HG03135 (cell line): Measurements from ENCODE around the gene ATP2C1.

Experiments
- ATAC-seq: cut with Tn5 transposase; IDR thresholded peaks from one replicate; pipeline ENCODE4 v1.9.1; 2021; ENCODE audit warnings: mild to moderate bottlenecking, moderate library complexity; ENCODE audit not compliant: unreplicated experiment

The ATP2C1 gene

DNA sequence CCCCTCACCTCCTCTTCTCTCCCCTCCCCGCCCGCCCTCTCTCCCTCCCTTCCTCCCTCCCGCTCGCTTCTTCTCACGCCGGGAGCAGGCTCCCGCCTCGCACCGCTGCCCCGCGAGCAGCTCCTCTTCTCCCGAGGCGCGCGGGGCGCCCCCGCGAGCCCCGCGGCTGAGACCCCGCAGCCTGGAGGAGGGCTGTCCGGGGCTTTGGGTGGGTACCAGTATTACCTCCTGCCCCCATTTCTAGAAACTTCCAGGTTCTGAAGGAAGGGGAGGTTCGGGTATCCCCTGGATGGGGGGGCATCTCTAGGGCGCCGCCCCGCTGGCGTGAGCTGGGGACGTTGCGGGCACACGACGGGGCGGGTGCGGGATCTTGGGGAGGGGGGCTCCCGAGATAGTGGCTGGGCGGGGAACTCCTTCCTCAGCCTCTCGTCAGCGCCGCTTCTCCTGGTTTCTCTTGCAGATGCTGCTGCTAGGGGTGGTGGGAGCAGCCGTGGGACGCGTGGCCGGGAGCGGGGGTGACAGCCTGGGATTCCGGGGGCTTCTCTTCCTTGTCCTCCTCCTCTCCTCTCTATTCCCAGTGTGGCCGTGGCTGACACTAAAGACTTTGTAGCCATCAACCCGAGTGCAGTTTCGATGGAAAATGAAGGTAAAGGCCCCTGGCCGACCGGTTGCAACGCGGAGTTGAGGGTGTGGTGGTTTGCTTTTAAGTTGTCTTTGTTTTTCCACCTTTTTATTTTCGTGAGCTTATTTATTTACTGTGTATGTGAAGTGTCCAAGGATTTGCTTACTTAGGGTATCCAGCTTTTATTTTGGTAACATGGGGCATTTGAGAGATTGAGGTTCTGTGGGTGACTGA, 474 bp downstream of the ATP2C1 start:
- peak; percentile 18 for ATAC-seq

DNA sequence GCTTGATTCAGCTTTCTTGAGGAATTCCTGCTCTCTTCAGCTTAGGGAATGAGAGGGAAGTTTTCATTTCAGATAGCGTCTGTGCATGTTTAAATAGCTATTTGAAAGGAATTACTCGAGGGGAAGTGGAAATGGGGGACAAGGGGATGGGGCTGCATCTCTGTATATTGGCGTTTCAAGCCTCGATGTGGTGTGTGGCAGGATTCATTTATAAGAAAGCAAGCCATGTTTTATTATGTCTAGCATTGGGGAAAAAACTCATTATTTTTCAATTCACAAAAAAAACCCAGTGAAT, 1.0 kb downstream of the ATP2C1 start:
- no peak for ATAC-seq

DNA sequence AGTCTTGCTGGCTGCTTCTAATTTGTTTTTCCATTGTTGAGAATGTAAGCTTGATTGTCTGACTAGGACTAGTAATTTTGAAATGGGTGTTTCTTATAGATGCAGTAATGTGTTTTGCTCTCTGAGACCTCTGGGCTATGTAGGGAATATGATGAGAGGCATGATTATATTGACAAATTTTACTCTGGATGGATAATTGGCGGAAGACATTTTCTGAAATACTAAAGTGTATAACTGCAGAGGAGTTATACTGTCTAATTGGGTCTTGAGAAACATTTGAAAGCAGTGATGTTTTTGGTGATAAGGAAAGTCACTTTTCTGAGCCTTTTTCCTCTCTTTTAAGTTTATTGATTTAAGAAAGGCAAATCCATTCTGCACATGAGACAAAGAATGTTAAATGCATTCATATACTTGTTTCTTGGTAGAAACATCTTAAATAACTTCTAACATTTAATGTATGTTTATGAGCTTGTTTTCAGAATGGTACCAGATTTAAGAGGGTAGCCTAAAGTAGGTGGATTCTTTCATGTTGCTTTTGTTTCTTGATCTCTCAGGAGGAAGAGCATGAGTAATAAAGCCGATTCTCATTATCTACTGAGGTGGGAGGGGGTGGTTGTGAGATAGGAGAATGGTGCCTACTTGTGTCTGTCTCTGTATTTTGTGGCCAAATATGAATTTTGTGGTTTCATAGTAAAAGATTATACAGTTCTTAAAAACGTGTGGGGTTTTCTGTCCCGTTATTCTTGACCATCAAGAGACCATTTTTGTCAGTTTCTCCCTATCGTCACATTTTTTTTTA, 2.0 kb downstream of the ATP2C1 start:
- no peak for ATAC-seq

DNA sequence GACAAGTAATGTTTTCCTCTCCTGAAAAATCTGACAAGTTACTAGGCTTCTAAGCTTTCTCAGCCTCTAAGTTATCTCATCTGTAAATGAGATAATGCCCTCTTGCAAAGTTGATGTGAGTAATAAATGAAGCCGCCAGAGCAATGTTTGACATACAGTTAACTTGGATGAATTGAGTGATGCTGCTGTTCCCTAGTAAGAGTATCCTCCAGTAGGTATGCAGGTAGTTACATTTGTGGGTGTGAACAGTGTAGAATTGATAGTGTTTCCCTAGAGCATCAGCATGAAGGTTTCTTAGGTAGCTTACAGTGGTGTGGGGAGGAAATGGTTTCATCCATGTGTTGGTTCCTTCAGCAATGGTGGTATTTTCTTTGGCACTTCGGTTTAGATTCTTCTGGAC, 3.4 kb downstream of the ATP2C1 start:
- no peak for ATAC-seq

DNA sequence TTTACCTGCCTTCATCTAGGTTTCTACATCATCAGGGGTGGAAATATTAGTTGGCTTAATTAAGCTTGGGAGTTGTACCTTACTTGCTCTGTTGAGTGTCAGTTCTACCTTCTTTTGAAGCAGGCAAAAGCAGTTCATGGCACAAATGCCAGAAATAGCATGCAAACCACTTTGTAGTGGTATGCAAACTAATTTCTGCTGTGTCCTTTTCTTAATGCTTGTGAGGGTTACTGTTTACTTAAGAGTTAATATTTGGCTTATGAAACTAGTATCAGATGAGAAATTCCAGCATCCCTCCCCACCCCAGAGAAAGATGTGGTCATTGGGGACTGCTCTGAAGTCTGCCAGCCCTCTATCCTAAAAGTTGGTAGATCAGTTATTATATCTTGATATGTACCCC, 7.1 kb downstream of the ATP2C1 start:
- ATAC-seq: no peak

DNA sequence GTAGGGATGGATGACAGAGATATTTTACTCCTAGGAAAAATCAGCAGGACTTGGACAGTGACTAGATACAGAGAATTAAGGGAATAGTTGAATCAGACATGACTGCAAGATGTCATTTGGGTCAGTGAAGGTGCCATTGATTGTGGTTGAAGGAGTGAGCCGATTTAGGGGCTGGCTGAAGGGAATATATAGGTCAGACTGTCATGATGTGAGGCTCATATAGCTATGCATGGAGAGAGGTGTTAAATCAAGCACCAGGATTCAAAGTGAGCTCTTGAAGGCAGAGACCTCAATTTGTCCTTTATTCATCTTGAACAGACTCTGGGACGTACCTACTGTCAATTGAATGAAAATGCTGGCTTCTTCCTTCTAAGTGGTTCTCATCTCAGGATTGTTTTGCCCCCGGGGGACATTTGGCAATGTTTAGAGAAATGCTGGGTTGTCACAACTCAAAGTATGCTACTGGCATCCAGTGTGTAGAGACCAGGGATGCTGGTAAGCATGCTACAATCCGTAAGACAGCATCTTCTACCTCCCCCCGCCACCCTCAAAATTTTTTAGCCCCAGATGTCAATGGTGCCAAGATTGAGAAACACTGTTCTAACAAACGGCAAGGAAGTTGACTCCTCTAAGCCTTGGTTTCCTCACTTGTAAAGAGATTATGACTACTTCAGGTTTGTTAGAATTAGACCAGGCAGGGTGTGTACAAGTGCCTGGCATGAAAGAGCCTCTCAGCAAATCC, 7.8 kb downstream of the ATP2C1 start:
- no peak for ATAC-seq

DNA sequence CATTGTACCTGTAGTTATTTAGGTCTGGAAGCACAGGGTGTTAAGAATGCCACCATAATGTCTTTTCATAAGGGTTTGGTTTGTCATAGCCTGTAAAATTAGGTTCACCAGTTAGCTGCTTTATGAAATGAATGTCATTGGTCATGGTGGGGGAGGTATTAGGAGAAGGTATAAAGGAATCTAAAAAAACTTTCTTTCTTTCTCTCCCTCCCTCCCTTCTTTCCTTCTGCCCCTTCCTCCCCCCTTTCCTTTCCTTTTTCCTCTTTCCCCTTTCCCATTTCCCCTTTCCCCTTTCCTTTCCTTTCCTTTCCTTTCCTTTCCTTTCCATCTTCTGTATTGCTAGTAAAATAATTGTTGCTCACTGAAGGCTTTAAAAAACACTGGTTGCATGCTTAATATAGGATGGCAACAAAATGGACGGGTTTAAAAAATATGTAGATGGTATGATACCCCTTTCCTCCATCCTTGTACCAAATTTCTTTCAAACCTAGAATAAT, 9.6 kb downstream of the ATP2C1 start:
- ATAC-seq: no peak

DNA sequence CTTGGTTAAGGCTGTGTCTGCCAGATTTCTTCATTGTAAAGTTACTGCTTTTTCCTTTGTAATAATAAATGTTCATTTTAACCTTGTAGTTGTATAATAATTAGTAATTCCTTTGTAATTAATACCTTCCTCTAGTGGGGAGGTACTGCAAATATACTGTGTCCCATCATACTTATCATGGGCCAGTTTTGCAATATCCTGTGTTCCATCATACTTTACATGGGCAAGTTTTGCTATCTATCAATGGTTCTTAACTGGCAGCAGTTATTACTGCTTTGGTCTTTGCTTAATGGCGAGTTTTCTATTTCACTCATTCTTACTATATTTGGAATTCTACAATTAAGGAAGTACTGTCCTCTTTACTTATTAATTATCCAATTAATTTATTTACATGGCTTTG, 10.6 kb downstream of the ATP2C1 start:
- ATAC-seq: no peak

DNA sequence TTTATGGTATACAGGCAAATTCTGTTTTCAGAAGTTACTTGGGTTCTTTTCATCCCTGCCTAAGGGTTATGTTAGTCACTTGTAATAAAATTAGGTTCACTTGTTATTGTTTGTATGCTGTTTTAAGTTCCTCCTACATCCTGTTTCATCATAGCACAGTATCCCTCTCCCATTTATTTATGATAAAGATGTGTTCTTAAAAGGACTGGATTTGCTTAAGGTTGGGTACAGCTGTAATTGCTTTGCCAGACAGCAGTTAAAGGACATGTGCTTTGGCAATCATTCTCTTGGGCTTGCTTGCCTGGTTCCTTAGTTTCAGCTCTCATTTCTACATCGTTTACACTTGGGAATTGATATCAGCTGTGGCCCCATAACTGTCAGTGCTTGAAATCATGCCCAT, 11.7 kb downstream of the ATP2C1 start:
- no peak for ATAC-seq

DNA sequence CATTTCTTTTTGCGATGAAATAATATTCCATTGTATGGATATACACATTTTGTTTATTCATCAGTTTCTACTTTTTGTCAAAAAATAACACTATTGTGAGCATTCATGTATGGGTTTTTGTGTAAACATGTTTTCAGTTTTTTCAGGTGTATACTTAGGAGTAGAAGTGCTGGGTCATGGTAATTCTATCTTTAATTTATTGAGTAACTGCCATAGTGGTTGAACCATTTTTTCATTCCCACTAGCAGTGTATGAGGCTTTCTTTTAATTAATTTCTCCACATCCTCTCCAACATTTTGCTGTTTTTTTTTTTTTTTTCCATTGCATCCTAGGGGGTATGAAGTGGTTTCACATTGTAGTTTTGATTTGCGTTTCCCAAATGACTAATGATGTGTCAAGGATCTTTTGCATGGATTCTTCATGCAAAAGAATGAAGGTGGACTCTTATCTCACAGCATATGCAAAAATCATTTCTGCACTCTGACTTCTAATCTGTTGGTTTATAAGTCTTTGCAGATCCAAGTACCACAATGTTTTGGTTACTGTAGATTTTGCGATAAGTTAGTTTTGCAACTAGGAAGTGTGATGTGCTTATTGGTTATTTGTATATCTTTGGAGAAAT, 12.6 kb downstream of the ATP2C1 start:
- ATAC-seq: no peak

DNA sequence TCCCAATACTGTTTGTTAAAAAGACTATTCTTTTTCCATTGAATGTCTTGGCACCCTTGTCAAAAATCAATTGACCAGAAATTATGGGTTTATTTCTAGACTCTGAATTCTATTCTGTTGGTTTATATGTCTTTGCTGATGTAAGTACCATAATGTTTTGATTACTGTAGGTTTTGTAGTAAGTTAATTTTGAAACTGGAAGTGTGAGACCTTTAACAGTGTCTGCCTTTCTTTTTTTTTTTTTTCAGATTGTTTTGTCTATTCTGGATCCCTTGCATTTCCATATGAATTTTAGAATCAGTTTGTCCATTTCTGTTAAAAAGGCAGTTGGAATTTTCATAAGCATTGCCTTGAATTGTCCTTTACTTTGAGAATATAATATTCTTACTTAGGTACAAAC, 13.6 kb downstream of the ATP2C1 start:
- ATAC-seq: no peak

DNA sequence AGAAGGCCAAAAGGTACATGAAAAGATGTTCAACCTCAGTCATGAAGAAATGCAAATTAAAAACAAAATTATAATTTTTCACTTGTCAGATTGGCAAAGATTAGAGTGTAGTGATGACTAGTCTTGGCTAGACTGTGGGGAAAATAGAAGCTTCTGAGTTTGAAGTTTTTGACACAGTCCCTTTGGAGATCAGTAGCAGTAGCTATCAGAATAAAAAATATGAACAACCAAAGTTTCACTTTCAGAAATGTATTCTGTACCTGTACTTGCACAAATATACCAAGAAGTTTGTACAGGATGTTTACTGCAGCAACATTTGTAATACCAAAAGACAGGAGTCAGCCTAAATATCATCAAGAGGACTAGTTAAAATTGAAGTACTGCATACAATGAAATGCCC, 14.1 kb downstream of the ATP2C1 start:
- ATAC-seq: peak; percentile 44

DNA sequence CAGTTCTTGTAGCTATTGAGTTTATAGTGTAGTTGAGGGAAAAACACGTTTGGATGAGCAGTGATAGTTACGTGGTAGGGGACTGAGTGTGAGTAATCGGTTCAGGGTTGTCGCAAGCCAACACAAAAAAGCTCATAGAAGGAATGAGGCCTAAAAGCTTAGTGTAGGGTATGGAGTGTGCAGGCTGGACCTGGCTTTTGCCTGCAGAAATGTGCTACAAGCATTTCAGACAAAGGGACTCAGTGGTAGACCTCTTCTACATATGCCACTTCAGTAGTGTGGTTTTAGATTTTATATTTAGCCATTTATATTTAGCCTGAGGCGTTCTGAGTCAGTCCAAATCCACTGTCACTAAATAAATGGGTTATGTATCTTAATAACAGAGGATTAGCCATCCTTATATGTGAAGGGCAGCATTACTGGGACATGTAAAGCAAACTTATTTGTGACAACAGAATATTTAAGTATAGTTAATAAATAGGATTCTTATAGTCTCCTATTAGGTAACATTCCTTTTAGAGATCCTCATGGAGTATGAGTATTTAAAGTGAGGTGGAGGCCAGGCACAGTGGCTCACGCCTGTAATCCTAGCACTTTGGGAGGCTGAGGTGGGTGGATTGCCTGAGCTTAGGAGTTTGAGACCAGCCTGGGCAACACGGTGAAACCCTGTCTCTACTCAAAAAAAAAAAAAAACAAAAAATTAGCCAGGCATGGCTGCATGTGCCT, 21.8 kb downstream of the ATP2C1 start:
- no peak for ATAC-seq

DNA sequence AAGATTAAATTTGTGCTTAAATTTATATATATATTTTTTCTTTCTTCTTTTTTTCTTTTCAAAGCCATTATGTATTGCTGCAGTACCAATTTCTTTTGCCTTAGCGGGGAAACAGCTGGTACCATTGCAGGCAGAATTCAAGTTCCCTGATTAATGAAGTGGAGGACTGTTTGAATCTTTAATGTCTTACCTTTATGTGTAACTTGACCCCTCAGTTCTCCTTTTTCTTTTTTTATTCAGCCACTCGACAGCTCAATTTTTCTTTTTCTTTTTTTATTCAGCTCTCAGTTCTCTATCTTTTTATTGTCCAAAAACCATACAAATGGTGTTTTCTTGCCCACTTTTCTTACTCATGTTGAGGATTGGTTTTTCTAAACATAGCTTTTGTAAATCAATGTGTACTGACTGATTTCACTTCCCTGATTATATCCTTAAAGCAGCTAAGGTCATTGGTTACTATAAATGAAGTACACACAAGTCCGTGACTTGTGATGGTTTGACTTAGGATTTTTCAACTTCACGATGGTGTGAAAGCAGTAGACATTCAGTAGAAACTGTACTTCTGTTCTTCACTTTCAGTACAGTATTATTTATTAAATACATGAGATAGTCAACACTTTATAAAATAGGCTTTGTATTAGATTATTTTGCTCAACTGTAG, 22.8 kb downstream of the ATP2C1 start:
- ATAC-seq: peak; percentile 57

DNA sequence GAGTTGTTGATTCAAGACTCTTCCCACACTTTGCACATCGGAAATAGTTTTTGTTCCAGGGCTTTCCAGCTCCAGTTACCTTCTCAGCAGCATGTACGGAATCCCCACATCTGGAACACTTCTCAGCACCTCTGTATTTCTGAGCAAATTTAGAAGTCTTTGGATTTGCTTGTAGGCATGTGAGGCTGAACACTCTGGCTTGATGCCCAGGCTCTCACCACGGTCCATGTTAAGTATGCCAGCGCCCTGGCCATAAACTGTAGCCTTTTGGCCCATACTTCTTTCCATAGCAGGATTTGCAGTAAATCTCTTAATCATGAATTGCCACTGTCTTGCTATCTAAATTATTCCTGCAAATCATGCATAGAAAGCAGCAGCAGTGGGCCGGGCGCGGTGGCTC, 24.4 kb downstream of the ATP2C1 start:
- no peak for ATAC-seq

DNA sequence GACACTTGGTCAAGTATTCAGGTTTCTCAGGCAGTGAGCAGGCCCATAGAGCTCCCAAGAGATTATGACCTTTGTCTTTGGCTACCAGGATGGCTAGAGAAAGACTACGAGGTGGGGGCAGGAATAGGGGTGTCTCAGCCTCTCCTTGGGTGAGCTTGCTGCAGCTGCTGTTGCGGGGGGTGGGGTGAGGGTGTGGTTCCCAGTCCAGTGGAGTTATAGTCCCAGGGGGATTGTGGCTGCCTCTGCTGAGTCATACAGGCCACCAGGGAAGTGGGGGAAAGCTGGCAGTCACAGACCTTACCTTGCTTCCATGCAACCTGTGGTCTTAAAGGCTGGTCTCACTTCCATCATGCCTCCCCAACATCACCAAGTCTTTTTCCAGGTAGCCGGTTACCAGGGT, 31.7 kb downstream of the ATP2C1 start:
- ATAC-seq: no peak

DNA sequence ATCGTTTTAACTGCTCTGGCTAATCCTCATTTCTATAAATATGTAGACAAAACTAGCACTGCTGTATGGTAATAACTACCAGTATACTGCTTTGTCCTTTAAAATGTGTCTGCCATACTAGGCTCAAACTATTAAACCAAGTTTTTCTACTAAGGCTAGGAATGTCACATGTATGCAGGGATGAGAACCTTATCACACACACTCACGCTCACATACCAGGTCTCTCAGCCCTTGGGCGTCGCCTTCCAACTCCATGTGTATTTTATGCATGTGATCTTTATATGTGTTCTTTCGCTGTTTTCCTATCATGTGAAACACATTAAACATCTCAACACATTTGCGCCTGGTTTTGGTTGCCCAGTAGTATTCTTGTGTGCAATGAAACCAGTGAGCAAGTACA, 32.6 kb downstream of the ATP2C1 start:
- ATAC-seq: no peak

DNA sequence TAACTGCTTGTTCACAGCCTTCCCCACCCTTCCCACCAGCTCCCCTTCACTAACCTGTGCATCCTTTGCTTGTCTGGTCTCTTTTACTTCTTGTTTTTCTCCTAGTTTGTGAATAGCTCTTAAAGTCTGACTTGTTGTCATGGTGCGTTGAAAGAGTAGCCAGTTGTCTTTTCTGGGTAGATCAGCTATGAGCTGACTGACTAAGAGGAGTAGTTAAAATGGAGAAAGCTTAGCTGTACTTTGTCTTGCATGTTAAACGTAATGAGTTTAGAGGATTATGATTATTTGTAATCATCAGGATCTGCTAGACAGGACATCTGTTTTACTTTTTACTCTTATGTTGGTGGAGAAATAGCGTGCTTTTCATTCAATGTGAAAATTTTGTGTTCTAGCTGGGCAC, 35.9 kb downstream of the ATP2C1 start:
- ATAC-seq: no peak

DNA sequence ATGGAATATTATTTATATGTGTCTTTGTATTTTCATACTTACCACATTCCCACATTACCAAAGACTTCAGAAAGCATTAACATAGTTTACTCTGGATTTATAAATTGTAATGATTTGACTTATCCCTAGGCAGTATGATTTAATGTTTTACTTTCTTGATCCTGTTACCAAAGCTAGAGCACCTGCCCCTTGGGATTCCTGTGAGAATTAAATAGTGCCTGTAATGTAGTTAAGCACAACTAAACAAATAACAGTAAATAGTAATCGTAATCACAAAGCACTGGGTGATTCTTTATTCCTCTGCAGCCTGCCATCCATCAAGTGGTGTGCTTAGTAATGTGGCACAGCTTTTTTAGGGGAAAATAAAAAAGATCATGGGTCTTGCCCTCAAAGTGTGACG, 39.1 kb downstream of the ATP2C1 start:
- no peak for ATAC-seq

DNA sequence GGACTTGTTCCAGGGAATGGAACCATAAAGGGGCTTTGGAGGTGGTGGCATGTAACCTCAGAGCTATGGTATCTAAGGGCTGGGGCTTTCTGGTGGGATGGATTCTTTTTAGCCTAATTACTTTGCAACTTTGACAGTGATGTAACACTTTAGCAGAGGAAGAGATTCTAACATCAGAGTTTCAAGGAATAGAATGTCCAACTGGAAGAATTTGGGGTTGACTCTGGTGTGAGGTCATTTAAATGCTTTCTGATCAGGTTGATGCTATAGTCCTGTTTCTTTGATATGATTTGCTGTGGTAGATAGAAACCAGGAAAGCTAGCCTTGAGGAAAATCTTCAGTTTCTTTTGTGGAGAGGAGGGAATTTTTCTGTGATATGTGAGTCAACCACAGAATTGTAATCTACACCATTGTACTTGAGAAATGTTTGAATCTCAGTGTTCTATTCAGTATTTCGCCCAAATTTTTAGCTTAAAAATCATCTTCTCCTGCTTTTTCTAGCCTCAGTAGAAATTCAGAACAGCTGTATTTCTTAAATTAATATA, 40.0 kb downstream of the ATP2C1 start:
- ATAC-seq: no peak
